GM12878 (cell line): ENCODE measurements around the gene SLC35F3. TPM values are rescaled to one million over a fixed set of nuclear protein-coding genes. Genes with fewer than 3 reads are reported as not detected.

Source experiments
- ATAC-seq: fragments of 200-7000 bp; cut with Tn5 transposase; 3 replicates; pipeline ENCODE4 v1.9.1; 2020; ENCODE audit warnings: mild to moderate bottlenecking, moderate library complexity
- BruUV-seq: library from RNA; stranded (reverse); fragments of 400-500 nt; replicated peaks from 2 replicates; lab custom pipeline; 2021; lab: Mats Ljungman, UMichigan
- CTCF ChIA-PET: fragments of 300-600 bp; sonication (Branson Sonifier 250); formaldehyde crosslinking; extraction: SDS; loops from one replicate; lab custom pipeline; 2021; ENCODE audit warnings: inconsistent platforms; lab: Yijun Ruan, JAX
- POLR2A ChIA-PET: fragments of 350-600 bp; formaldehyde crosslinking; extraction: SDS; loops from one replicate; lab custom pipeline; 2021; ENCODE audit warnings: inconsistent platforms; lab: Charles Lee
- RAD21 ChIA-PET: fragments of 300-600 bp; sonication (Branson Sonifier 250); formaldehyde crosslinking; loops from one replicate; lab custom pipeline; 2023; ENCODE audit warnings: antibody characterized with exemption; ENCODE audit not compliant: unreplicated experiment; lab: Charles Lee
- SMC1A ChIA-PET: fragments of 300-600 bp; sonication (Branson Sonifier 250); formaldehyde crosslinking; loops from one replicate; lab custom pipeline; 2023; ENCODE audit not compliant: unreplicated experiment, uncharacterized antibody; lab: Charles Lee
- DNase-seq: peaks from one replicate; pipeline ENCODE4 v3.0.0-alpha.2; 2011; ENCODE audit warnings: low read depth, low spot score
- FAIRE-seq: peaks from 3 replicates; lab custom pipeline; 2011; peaks lifted over from hg19 to GRCh38; lab: Jason Lieb, UNC
- H2AFZ ChIP-seq: 2 replicates; pipeline ENCODE4 v1.6.0; 2011; ENCODE audit warnings: low read depth, low read length, control low read depth; ENCODE audit not compliant: control insufficient read depth
- H3K27ac ChIP-seq: 2 replicates; pipeline ENCODE4 v1.5.1; 2011; ENCODE audit warnings: control low read depth; ENCODE audit not compliant: control insufficient read depth, insufficient read depth
- H3K27me3 ChIP-seq, 2 experiments: replicated peaks in 1 of 2; 2 replicates each; pipeline versions ENCODE4 v1.6.0 to v1.6.1; 2011; ENCODE audit warnings: low read length in 1 of 2; ENCODE audit not compliant: control insufficient read depth in 2 of 2, insufficient read depth in 2 of 2
- H3K36me3 ChIP-seq, 2 experiments: 2 replicates each; pipeline ENCODE4 v1.5.1; 2011; ENCODE audit warnings: low read length in 1 of 2; ENCODE audit not compliant: control insufficient read depth in 2 of 2, insufficient read depth in 2 of 2
- H3K4me1 ChIP-seq: 2 replicates; pipeline ENCODE4 v1.6.1; 2011; ENCODE audit warnings: mild to moderate bottlenecking, low read length, moderate library complexity, mixed read lengths; ENCODE audit not compliant: control insufficient read depth, insufficient read depth
- H3K4me2 ChIP-seq: 2 replicates; pipeline ENCODE4 v1.6.0; 2011; ENCODE audit warnings: control low read depth; ENCODE audit not compliant: control insufficient read depth, insufficient read depth
- H3K4me3 ChIP-seq: fragments of 200-600 bp; sonication (generic); 2 replicates; pipeline ENCODE4 v1.5.1; 2016
- H3K79me2 ChIP-seq: 2 replicates; pipeline ENCODE4 v1.6.0; 2011; ENCODE audit warnings: low read length; ENCODE audit not compliant: control insufficient read depth, insufficient read depth
- H3K9ac ChIP-seq: 2 replicates; pipeline ENCODE4 v1.8.0; 2011; ENCODE audit warnings: low read length, control low read depth, mixed read lengths; ENCODE audit not compliant: control insufficient read depth, insufficient read depth
- H3K9me3 ChIP-seq: replicated peaks from 3 replicates; pipeline ENCODE4 v1.5.1; 2011; ENCODE audit warnings: mild to moderate bottlenecking, low read length; ENCODE audit not compliant: control insufficient read depth, insufficient read depth
- H4K20me1 ChIP-seq: 2 replicates; pipeline ENCODE4 v1.6.0; 2011; ENCODE audit not compliant: control insufficient read depth, insufficient read depth
- E2F8 ChIP-seq: fragments of 450-650 bp; IDR thresholded peaks from 2 replicates; pipeline ENCODE4 v1.6.1; 2018; ENCODE audit warnings: mild to moderate bottlenecking, low read depth, moderate library complexity; ENCODE audit not compliant: partially characterized antibody
- IKZF2 ChIP-seq, 2 experiments: fragments of 450-650 bp; IDR thresholded peaks; 2 replicates each; pipeline ENCODE4 v1.6.1; 2017; ENCODE audit warnings: mild to moderate bottlenecking in 2 of 2, moderate library complexity in 2 of 2
- KAT2A ChIP-seq: conservative IDR thresholded peaks from 2 replicates; pipeline ENCODE4 v1.6.1; 2011; ENCODE audit warnings: low read depth, low read length; ENCODE audit not compliant: control insufficient read depth
- MYC ChIP-seq: IDR thresholded peaks from 2 replicates; pipeline ENCODE4 v1.6.1; 2011; ENCODE audit warnings: mild to moderate bottlenecking, low read length, moderate library complexity, inconsistent platforms; ENCODE audit not compliant: insufficient read depth, insufficient replicate concordance, insufficient read length, severe bottlenecking
- PML ChIP-seq: IDR thresholded peaks from 2 replicates; pipeline ENCODE4 v1.6.1; 2012; ENCODE audit warnings: low read length, inconsistent platforms
- RELA ChIP-seq: fragments of 450-650 bp; IDR thresholded peaks from 2 replicates; pipeline ENCODE4 v1.8.0; 2014; ENCODE audit warnings: borderline replicate concordance; ENCODE audit not compliant: partially characterized antibody
- TCF12 ChIP-seq: IDR thresholded peaks from 2 replicates; pipeline ENCODE4 v1.6.1; 2011; ENCODE audit warnings: low read depth, mild to moderate bottlenecking, low read length
- TCF7 ChIP-seq: IDR thresholded peaks from 2 replicates; pipeline ENCODE4 v1.6.1; 2014; ENCODE audit warnings: antibody characterized with exemption, borderline replicate concordance
- WGBS: methylation state at CpG from one replicate; pipeline ENCODE4 v1.1.6; 2016; ENCODE audit warnings: low lambda C conversion rate; ENCODE audit not compliant: insufficient replicate concordance, insufficient coverage; ENCODE audit errors: missing lambda C conversion rate; 5-methylcytosine and 5-hydroxymethylcytosine counted together
- in situ Hi-C: fragments of 300-500 bp; cut with MboI; formaldehyde crosslinking; loops from 9 replicates; pipeline ENCODE4 v1.14.3; 2018; ENCODE audit warnings: mixed read lengths
- intact Hi-C: fragments of 100-400 bp; cut with micrococcal nuclease; formaldehyde crosslinking; loops from one replicate; pipeline ENCODE4 v1.14.2; 2022; ENCODE audit not compliant: unreplicated experiment
- polyA plus RNA-seq, 11 experiments: library from polyadenylated mRNA; depleted of rRNA in 4 of 11; unstranded in 6 of 11; stranded (reverse) in 5 of 11; fragments of >200 nt; fragmentation: Nextera tagmentation in 4 of 11; fragmentation: Illumina TruSeq in 1 of 11; extraction: Ambion mirVana in 4 of 11; extraction: Trizol in 1 of 11; gene quantifications; 1 replicate in 1 of 11; 2 replicates in 10 of 11; pipeline versions ENCODE4 v1.2.1 to v1.2.3, GENCODE V29; 2011 to 2016; ENCODE audit warnings: inconsistent platforms in 2 of 11, missing spikeins in 2 of 11, low read depth in 1 of 11
- total RNA-seq, 4 experiments: library from RNA; depleted of rRNA in 3 of 4; stranded (reverse); fragments of >200 nt in 3 of 4; fragmentation: Illumina TruSeq in 1 of 4; extraction: Trizol in 1 of 4; gene quantifications; 2 replicates each; pipeline versions ENCODE4 v1.2.1 to v1.2.3, GENCODE V29; 2013 to 2021
- TF ChIP-seq, protein P1 (sequence below): IDR thresholded peaks from 2 replicates; pipeline ENCODE4 v1.6.1; 2012; ENCODE audit warnings: improper control_type of control experiment, low read depth, low read length; ENCODE audit not compliant: insufficient replicate concordance
- TF ChIP-seq, protein P2 (sequence below): fragments of 450-650 bp; IDR thresholded peaks from 2 replicates; pipeline ENCODE4 v1.6.1; 2017; ENCODE audit warnings: mild to moderate bottlenecking, moderate library complexity

SLC35F3 gene
- total and polyA plus RNA-seq, 10 of the 15 experiments (the other 5 are each of a cell fraction or from before 2014, with no cell fraction given): 1.0 to 8.6 (median 5.7) TPM

- no peak overlapping the region for H3K9ac ChIP-seq
- ChIA-PET POLR2A (no interaction called here), CTCF (interaction anchor here (1.7 kb wide), 1 partner anchor 14 kb away, joined by 3 read pairs; no protein-coding TSS in a partner anchor), RAD21 (no interaction called here), SMC1A (interaction anchor here (1.3 to 1.7 kb wide), 2 partner anchors 47 to 83 kb away, joined by 5 read pairs; no protein-coding TSS in a partner anchor)
- no TSS peak for BruUV-seq
- WGBS: 47% methylated on average over 4 of the region's 4 CpGs
- H3K79me2 ChIP-seq: no peaks in the 10 kb centered on the region
- no peaks in the 10 kb centered on the region for H3K36me3 ChIP-seq
- H3K4me2 ChIP-seq: no peak overlapping the region
- no peak overlapping the region for H2AFZ ChIP-seq
- H3K27me3 ChIP-seq: no peaks in the 10 kb centered on the region; a peak in 1 of 4 replicates
- no peaks in the 10 kb centered on the region for H3K4me1 ChIP-seq
- no peak for DNase-seq
- no peak for ATAC-seq
- in situ Hi-C loops (no loop called here), intact Hi-C loops (no loop called here)
- no peak for FAIRE-seq
- H3K27ac ChIP-seq: no peak overlapping the region
- no peak overlapping the region for H3K4me3 ChIP-seq
- no peaks in the 10 kb centered on the region for H4K20me1 ChIP-seq
- no peaks in the 10 kb centered on the region for H3K9me3 ChIP-seq
- no peak for TF ChIP-seq KAT2A
- no peak for TF ChIP-seq IKZF2 (IDR thresholded peaks at IDR 0.05)
- no peak for TF ChIP-seq TCF12
- TF ChIP-seq PML: no peak
- TF ChIP-seq E2F8: no peak
- TF ChIP-seq, protein P1, sequence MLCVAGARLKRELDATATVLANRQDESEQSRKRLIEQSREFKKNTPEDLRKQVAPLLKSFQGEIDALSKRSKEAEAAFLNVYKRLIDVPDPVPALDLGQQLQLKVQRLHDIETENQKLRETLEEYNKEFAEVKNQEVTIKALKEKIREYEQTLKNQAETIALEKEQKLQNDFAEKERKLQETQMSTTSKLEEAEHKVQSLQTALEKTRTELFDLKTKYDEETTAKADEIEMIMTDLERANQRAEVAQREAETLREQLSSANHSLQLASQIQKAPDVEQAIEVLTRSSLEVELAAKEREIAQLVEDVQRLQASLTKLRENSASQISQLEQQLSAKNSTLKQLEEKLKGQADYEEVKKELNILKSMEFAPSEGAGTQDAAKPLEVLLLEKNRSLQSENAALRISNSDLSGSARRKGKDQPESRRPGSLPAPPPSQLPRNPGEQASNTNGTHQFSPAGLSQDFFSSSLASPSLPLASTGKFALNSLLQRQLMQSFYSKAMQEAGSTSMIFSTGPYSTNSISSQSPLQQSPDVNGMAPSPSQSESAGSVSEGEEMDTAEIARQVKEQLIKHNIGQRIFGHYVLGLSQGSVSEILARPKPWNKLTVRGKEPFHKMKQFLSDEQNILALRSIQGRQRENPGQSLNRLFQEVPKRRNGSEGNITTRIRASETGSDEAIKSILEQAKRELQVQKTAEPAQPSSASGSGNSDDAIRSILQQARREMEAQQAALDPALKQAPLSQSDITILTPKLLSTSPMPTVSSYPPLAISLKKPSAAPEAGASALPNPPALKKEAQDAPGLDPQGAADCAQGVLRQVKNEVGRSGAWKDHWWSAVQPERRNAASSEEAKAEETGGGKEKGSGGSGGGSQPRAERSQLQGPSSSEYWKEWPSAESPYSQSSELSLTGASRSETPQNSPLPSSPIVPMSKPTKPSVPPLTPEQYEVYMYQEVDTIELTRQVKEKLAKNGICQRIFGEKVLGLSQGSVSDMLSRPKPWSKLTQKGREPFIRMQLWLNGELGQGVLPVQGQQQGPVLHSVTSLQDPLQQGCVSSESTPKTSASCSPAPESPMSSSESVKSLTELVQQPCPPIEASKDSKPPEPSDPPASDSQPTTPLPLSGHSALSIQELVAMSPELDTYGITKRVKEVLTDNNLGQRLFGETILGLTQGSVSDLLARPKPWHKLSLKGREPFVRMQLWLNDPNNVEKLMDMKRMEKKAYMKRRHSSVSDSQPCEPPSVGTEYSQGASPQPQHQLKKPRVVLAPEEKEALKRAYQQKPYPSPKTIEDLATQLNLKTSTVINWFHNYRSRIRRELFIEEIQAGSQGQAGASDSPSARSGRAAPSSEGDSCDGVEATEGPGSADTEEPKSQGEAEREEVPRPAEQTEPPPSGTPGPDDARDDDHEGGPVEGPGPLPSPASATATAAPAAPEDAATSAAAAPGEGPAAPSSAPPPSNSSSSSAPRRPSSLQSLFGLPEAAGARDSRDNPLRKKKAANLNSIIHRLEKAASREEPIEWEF: no peak
- TF ChIP-seq RELA: no peak
- no peak for TF ChIP-seq MYC
- no peak for TF ChIP-seq TCF7
- TF ChIP-seq, protein P2, sequence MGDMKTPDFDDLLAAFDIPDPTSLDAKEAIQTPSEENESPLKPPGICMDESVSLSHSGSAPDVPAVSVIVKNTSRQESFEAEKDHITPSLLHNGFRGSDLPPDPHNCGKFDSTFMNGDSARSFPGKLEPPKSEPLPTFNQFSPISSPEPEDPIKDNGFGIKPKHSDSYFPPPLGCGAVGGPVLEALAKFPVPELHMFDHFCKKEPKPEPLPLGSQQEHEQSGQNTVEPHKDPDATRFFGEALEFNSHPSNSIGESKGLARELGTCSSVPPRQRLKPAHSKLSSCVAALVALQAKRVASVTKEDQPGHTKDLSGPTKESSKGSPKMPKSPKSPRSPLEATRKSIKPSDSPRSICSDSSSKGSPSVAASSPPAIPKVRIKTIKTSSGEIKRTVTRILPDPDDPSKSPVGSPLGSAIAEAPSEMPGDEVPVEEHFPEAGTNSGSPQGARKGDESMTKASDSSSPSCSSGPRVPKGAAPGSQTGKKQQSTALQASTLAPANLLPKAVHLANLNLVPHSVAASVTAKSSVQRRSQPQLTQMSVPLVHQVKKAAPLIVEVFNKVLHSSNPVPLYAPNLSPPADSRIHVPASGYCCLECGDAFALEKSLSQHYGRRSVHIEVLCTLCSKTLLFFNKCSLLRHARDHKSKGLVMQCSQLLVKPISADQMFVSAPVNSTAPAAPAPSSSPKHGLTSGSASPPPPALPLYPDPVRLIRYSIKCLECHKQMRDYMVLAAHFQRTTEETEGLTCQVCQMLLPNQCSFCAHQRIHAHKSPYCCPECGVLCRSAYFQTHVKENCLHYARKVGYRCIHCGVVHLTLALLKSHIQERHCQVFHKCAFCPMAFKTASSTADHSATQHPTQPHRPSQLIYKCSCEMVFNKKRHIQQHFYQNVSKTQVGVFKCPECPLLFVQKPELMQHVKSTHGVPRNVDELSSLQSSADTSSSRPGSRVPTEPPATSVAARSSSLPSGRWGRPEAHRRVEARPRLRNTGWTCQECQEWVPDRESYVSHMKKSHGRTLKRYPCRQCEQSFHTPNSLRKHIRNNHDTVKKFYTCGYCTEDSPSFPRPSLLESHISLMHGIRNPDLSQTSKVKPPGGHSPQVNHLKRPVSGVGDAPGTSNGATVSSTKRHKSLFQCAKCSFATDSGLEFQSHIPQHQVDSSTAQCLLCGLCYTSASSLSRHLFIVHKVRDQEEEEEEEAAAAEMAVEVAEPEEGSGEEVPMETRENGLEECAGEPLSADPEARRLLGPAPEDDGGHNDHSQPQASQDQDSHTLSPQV: no peak
Observed at GRCh38 chr1:233944601-233945000, 40.1 kb downstream of the SLC35F3 start.
